NCI-H226 (cell line): ENCODE measurements around the gene SLFN12.
"Not testable (repeated sequence)": the region's sequence is repeated elsewhere in the genome, so short reads cannot be mapped to it uniquely, and the experiment has no call there.

Source experiments
- DNase-seq: peaks from one replicate; pipeline ENCODE4 v3.0.0-alpha.2; 2015

SLFN12 gene

DNA sequence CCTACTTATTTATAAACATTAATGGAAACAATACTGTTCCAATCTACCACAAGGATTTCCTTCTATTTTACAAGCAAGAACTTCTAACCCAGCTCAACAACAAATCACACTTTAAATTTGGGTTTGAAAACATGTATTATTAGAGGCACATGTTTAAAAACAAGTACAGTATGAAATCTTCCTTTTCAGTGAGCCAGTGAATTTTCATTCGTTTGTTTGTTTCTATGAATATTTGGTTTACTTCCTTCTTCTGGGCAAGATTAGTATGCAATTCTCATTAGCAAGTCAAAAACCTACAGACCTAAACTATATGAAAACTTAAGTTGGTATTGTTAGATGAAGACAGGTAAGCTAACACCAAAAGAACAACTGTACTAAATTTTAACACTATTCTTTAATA, 25.7 kb downstream of the SLFN12 start:
- no peak for DNase-seq

DNA sequence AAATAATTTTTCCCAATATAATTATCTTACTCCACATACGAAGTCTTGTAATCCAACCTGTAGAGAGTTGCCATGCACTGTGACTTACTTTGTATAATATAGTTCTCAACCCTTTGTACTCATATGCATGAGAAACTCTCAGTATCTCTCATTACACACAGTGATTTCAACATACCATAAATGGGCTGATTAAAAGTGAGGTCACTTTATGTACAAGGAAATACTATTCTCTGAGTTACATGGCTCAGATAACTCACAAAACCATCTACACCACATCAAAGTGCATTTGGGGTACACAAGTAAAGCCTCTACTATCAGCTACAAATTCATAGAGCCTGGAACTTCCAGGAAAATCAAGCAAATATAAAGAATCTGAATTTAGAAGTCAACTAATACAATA, 27.9 kb downstream of the SLFN12 start:
- peak; percentile 2 for DNase-seq

DNA sequence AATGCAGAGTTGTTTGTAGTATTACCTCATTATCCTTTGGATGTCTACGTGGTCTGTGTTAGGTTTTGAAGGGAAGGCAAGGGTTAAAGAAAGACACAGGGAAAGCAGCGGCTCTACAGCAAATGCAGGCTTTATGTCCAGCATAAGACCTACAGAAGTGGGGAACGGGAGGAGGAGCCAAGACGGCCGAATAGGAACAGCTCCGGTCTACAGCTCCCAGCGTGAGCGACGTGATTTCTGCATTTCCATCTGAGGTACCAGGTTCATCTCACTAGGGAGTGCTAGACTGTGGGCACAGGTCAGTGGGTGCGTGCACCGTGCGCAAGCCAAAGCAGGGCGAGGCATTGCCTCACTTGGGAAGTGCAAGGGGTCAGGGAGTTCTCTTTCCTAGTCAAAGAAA, 38.5 kb downstream of the SLFN12 start:
- DNase-seq = not testable (repeated sequence)

DNA sequence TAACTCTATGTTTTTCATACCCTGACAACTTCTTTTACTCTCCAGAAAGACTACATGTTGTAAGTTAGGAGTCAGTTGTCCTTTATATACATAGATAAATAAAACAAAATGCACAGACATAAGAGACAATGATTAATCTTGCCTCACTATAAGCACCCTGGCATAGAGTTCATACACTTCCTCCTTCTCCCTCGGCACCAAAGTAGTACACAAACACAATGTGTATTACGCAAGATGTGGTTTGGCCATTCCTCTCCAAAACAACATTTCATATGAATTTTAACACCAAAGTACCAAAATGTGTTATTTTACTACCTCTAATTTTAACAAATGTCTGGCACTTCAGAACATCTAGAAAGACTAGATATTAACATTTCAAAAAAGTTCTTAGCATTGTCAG, 41.6 kb downstream of the SLFN12 start:
- DNase-seq = no peak

DNA sequence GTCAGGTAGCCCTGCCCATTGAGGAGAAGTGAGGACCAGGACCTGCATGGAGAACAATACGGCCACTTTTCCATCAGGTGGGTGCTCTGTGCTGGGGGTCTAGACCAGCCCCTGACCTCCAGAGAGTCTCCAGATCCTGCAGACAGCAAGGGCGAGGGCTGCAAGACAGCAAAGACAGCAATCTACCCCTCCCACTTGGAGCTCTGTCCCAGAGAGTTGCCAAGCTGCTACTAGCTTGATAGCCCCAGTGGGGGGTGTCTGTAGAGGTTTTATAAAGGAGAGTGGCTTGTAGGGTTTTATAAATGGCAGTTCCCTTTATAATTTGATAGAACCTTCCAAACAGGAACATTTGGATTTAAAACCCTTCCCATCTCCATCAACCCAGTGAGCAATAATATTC, 42.1 kb downstream of the SLFN12 start:
- no peak for DNase-seq

DNA sequence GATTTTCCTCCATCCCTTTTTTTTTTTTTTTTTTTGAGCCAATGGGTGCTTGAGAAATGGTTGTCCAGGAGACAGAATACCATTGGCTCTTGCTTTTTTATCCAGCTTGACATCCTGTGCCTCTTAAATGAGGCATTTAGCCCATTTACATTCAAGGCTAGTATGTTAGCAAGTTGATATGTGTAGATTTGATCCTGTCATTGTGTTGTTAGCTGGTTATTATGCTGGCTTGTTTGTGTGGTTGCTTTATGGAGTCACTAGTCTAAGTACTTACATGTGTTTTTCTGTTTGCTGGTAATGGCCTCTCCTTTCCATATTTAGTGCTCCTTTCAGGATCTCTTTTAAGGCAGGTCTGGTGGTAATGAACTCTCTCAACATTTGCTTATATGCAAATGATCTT, 44.8 kb downstream of the SLFN12 start:
- DNase-seq = no peak

DNA sequence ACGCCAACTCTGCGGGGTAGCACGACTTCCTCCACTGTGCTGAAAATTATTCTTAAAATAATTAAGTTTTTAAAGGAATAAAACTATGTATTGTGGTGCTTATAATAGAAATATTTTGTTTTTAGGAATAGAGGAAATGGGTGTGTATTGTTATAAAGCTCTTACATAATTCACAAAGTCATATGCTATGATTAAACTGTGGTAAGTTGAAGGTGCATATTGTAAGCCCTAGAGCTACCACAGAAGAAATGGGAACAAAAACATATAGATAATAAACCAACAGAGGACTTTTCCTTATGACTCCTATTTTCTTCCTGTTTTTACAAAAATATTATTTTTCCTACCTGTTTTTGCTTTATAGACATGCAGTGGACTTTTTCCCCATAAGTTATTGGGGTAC, 54.6 kb downstream of the SLFN12 start:
- no peak for DNase-seq

DNA sequence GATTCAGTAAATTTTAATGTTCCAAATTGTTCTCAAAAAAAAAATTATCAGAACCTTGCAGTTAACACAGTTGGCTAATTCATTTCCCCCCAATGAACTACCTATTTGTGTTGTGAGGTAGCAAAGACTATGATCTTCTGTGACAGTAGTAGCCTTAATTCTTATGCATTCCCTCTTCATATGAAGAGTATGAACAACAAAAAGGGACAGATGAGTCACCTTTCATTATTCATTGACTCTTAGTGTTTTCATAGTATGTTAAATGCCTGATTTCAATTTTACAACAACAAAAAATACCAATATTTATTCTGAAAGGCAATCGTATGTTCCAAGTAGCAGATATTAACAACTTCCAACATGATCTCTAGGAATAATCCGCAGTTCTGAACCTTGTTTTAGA, 55.2 kb downstream of the SLFN12 start:
- no peak for DNase-seq

DNA sequence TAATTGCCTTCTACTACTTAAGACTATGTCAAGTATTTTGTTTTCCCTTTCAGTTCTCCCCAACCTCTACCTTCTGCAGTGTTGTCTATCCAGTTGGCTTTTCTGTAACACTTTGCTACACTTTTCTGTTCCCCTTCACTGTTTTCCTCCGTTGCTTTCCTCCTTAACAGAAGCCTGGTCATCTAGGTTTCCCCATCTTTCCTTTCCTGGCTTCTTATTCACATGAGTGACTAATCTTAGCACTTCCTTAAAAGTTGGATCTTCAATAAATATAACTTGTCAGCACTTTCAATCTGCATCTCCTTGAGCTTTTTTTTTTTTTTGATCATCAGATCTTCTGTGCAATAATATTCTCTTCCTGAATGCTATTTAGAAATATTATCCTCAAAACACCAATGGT, 56.1 kb downstream of the SLFN12 start:
- no peak for DNase-seq

DNA sequence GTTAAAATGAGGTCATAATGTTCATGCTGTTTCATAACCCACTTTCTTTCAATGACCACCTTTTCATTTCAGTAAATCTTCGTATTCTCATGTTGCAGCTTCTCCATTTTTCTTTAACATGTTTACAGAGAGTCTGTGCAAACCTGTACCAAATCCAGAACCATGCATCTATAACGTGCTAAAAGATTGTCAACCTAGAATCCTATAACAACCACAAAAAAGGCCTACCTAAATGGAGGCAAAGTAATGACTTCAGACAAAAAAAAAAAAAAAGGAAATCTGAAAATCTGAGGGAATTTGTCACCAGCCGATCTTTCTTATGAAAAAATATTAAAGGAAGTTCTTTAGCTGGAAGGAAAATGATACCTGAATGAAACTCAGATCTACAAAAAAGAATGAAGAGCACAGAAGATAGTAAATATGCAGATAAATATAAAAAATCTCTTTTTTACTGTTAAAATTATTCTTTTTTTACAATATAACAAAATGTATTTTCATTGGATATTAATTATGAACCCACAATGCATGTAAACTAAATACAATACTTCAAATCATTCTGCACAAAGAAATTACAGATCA, 57.4 kb downstream of the SLFN12 start:
- no peak for DNase-seq

DNA sequence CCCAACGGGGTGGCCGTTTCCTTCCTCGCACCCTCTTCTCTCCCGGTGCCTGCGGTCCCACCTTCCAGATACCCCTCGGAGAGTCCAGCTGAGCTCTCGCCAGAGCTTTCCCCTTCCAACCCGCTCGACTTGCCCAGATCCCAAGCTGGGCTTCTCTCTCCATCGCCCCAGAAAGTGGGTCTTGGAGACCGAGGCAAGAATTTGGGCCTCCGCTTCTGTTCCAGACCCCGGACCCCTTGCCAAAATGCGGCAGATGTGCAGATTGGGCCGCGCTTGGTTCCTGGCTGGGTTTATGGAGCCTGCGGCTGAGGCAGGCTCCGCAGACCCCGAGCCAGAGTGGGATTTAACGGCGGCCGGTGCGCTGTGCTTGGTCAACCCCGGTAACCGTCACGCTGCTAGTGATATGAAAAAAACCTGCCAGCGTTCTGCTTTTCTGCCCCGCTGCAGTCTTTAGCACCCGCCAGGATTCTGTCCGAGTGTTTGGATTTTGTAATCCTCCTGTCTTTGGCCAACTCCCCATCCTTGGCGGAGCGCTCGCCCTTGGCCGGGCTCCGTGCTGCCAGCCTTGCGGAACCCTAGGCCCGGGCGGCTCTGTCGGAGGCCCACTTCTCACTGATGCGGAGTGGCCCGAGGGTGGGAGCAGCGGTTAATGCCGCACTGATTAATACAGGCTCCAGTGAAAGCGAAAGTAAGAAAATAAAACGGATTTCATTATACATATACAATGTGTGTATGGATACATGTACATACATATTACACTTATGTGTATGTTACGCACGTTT, 58.1 kb downstream of the SLFN12 start:
- peak; percentile 45 for DNase-seq

DNA sequence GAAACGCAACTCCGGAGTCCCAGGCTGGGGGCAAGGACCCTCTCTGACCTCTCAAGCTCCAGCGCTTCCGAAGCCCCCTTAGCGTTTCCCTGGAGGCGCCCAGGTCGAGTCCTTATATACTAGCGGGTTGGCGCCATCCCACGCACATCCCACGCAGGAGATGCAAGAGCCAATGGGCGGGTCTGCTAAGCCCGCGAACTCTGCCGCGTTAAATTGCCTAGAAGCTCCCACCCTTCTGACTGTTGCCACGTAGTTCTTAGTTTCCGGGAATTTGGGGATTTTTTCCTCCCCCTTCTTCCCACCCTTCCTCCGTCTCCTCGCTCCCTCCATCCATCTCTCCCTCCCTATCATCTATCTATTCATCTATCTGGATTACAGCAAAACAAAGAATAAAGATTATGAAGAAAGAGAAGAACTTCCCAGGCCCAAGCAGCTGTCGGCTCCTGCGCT, 58.7 kb downstream of the SLFN12 start, which contains the start of gene SLFN11:
Gene SLFN11, minus strand, starts transcription at position 88 of the 450 bp plus-strand sequence. CDS start 9,814 bp downstream, outside the sequence.
- DNase-seq = peak; percentile 83

DNA sequence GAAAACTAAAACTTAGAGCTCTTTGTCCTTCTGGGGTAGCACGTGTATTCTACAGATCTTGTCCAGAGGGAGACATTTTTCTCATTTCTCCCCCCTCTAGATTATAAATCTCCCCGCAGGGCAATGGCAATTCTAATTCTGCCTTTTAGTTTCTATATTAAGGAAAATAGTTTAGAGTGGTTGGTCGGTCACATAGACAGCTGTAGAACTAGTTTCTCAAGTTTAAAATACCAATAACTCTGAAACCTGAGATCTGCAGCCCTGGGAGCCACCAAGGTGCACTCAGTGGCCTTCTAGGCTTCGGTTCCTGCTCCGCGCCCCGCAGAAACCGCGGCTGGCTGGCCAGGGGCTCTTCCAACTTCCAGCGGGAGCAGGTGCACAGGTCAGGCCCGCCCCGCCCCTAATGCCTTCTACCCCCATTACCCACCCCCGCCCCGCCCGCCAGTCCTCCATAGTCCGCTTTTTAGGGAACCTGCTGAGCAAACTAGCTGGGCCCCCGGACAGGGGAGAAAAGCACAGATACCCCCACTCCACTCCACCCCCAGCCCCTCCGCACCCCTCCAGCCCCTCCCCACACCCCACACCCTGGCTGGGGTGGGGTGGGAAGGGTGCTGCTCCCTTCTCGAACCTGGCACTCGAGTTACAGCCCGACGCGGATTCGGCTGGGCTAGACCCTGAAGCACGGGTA, 59.3 kb downstream of the SLFN12 start:
- no peak for DNase-seq

DNA sequence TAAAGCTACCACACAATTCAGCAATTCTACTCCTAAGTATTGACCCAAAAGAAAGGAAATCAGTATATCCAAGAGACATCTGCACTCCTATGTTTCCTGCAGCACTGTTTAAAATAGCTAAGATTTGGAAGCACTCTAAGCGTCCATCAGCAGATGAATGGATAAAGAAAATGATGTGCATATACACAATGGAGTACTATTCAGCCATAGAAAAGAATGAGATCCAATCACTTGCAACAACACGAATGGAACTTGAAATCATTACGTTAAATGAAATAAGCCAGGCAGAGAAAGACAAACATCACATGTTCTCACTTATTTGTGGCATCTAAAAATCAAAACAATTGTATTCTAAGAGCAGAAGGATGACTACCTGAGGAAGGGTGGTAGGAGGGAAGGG, 60.4 kb downstream of the SLFN12 start:
- DNase-seq = no peak

DNA sequence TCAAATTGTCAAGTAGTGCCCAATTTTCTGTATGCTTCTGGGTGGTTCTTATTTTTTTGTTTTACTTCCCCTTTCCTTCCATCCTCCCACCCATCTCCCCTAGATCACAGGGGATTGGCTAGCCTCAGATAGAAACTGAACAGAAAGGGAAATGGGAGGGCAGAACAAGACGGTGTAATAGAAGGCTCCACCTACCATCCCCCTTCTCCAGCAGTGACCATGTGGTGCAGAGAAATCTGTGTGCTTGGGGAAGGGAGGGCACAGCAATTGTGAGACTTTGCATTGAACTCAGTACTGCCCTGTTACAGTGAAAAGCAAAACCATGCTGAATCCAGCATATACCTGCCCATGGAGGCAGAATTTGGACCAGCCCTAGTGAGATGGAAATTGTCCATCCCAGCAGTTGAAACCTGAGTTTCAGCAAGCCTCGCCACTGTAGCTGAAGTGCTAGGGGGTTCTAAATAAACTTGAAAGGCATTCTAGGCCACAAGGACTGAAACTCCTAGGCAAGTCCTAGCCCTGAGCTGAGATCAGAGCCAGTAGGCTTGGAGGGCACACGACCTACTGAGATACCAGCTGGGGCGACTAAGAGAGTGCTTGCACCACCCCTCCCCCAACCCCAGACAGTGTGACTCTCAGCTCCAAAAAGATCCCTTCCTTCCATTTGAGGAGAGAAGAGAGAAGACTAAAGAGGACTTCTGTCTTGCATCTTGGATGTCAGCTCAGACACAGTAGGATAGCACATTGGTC, 64.0 kb downstream of the SLFN12 start:
- DNase-seq = no peak

DNA sequence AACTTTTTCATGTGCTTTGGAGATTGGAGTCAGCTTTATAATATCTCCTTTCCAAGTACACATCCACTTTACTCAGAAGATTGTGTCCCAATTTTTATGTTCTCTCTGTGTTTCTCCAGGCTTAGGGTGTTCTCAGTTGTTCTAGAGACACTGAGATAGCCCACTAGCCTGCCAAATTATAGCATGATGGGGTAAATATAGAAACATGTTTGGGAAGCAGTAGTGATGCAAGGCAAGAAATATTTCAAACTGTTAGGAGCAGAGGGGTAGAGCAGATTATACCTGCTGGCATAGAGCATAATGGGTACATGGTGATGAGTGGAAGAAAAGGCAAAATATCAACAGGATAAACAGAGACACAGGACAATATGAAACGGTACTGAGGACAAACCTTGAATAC, 71.3 kb downstream of the SLFN12 start:
- DNase-seq = no peak
